COLO829 (cell line): ENCODE results near the gene FBLN1.

Experiments used
- DNase-seq: peaks from one replicate; pipeline ENCODE4 v3.0.0; 2012; ENCODE audit warnings: low spot score

The FBLN1 gene

GRCh38 chr22:45504373-45505341 is 2.0 kb downstream of the FBLN1 start:
- no peak for DNase-seq

- DNase-seq, result no peak
Measured at GRCh38 chr22:45505991-45506747, 3.5 kb downstream of the FBLN1 start.

DNA sequence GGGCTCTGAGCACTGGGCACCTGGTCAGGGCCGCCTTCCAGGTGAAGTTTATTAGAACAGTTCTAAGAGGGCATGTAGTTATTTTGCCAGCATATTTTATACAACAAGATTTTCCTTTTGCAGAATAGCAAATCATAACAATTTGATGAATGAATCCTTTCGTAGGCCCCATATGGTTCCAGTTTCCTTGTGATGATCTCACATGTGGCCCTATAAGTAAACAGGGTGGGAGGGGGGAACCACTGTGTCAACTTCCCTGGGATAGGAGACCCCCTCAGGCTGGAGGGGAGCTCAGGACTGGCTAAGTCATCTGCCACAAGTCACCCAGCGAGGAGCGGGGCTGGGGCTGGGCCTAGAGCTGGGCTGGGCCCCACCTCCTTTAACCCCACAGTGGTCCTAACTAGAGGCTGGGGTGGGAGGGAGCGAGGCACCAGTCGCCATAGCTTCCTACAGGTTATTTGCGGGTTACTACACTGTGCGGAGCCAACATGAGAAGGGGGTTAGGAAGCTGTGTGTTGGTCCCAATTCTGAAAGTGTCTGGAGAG is 4.2 kb downstream of the FBLN1 start:
- DNase-seq, result no peak

DNA sequence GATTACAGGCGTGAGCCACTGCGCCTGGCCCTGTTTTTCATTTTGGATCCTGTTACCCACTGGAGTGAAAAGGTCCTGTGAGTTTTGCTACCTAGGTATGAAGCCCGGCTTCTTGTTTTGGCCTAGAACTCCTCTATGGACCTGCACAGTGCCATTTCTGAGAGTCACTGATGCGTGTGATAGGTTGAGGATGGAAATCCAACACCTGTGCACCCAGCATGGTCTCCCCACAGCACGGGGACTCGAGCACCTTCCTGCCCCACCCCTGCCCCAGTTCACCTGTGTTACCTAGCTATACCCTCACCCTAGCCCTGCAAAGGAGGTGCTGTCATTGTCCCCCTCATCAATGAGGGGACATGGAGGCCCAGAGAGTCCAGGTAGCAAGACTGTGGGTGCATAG is 5.1 kb downstream of the FBLN1 start:
- DNase-seq, result no peak

- no peak for DNase-seq
Measured at GRCh38 chr22:45508814-45509213, 6.1 kb downstream of the FBLN1 start.

DNA sequence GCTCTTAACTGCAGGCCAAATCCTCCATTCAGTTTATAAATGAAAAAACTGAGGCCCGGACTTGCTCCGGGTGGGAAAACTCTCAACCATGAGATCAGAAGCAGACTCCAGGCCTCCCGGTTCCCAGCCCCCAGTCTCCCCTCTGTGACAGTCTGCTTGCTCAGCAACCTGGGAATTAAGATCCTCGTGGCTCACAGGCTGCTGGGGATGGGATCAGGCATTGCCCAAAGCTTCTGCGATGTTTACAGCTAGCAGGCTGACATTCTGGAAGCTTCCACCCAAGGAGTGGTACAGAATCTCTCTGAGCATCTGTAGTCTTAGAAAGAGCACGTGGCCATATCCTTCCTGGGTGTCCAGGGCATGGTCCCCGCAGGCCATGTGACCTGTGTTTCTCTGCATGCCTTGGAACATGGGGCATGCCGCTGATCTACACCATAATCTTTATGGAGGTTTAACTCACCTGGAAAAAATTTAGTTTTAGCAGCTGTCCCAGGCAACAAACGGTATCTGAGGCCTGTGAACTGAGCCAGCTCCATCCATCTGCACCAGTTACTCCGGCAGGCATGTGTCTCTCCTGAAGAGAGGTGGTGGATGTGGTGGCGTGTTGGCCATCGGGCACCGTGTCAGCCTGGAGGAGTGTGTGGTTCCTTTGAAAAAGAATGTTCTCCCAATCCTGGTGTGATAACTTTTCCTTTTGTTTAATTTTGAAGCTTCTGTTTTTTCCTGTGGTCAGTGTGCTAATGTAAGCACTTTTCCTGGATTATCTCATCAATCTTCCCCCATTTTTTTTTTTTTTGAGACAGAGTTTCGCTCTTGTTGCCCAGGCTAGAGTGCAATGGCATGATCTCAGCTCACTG is 7.9 kb downstream of the FBLN1 start:
- DNase-seq, result no peak

DNA sequence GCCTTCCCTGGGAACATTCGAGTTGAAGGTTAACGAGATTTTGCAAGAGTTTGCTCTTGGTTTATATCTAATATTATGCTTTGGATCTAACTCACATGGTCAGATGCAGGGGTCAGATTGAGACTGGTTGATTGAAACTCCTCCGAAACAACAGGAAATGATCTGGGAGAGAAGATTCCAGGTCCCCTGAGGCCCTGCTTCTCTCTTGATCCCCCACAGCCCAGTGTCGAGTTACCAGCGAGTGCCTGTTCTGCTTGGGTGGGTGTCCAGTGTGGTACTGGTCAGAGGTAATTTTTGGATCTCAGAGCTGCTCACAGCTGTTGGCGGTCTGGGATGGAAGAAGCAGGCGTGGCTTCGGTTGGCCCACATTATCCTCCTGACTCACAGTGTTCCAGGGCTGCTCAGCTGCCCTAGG is 9.2 kb downstream of the FBLN1 start:
- DNase-seq, result no peak

GRCh38 chr22:45512363-45512762 is 9.7 kb downstream of the FBLN1 start:
- no peak for DNase-seq

GRCh38 chr22:45515676-45516075 is 13.0 kb downstream of the FBLN1 start:
- no peak for DNase-seq

GRCh38 chr22:45516163-45516562 is 13.5 kb downstream of the FBLN1 start:
- no peak for DNase-seq

- no peak for DNase-seq
Measured at GRCh38 chr22:45516923-45517675, 14.4 kb downstream of the FBLN1 start.

GRCh38 chr22:45518136-45518535 is 15.5 kb downstream of the FBLN1 start:
- no peak for DNase-seq

DNA sequence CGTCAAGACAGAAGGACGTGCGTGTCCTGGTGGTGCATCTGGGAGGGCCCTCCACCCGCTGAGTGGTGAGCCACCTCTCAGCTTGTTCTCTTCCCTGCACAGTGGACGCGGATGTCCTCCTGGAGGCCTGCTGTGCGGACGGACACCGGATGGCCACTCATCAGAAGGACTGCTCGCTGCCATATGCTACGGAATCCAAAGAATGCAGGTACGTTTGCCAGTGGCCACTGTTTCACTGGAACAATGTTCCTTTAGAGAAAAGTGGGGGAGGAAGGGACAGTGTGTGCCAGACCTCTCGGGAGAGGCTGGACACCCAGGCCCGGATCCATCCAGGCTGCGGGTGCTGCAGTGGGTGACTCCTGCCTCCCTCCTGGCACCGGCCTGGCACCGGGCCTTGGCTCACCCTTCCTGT is 15.9 kb downstream of the FBLN1 start:
- DNase-seq, result no peak

DNA sequence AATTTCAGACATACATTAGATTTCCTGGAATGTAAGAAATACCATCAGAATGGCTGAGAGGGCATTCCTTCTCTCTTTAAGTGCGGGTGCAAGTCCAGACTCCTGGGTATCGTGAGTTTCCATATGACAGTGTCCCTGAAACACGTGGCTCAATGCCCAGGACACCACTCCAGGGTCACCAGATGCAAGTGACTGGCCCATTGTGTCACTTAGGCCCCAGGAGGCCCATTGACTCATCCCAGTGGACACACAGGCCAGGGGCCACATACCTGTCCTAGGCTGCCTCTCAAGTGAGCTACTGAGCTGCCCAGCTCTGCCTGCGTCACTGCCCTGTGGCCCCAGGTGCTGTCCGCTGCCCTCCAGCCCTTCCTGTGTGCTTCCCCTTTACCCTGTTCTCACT is 18.5 kb downstream of the FBLN1 start:
- DNase-seq, result no peak

DNA sequence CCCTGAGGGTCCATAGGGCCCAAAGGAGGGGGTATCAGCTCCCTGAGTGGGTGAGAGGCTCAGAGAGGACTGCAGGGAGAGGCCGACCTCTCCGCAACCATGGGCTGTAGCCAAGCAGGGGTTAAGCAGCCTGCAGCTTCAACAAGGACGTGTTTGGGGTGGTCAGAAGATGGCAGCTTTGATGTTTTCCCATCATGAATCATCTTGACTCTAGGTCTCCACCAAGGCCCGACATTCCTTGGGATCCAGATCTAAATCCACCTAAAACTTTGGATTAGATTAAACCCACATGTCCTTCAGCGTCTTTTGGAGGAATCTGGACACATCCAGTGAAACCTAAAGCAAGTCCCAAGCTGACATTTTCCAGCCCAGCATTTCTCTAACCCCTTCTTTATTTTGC is 19.8 kb downstream of the FBLN1 start:
- no peak for DNase-seq

DNA sequence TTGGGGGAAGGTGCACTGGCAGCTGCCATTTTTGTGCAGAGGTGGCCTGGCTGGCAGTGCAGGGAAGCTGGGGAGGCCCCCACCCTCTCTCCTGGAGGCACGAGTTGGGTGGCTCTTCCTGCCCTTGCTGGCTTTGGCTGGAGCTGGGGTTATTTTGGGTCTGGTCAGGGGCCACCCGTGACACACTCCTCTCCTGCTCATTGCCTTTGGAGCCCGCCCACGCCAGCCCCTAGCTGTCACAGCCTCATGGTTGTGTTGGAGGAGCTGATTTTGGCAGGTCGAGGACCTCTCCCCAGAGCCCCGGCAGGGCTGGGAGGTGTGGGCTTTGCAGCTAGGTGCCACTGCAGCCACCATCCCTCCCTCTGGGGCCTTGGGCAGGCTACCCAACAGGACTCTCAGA is 21.5 kb downstream of the FBLN1 start:
- no peak for DNase-seq

DNA sequence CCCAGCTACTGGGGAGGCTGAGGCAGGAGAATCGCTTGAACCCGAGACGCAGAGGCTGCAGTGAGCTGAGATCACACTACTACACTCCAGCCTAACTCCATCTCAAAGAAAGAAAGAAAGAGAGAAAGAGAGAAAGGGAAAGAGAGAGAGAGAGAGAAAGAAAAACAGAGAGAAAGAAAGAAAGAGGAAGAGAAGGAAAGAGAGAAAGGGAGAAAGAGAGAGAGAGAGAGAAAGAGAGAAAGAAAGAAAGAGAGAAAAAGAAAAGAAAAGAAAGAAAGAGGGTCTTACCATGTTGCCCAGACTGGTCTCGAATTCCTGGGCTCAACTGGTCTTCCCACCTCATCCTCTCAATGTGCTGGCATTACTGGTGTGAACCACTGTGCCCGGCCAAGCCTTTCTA is 22.3 kb downstream of the FBLN1 start:
- DNase-seq, result no peak

DNA sequence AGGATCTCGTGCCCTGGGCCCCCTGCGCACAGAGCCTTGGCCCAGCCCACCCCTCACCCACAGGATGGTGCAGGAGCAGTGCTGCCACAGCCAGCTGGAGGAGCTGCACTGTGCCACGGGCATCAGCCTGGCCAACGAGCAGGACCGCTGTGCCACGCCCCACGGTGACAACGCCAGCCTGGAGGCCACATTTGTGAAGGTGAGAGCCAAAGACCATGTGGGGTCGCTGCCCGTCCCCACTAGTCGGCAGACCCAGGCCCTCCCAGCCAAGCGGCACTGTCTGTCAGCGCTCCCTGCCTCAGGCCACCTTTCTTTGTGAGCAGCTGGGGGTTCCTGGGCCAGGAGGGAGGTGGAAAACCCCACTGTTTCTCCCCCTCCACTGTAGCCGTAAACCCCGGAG is 22.8 kb downstream of the FBLN1 start:
- no peak for DNase-seq

GRCh38 chr22:45526281-45526680 is 23.6 kb downstream of the FBLN1 start:
- no peak for DNase-seq

GRCh38 chr22:45526768-45527360 is 24.2 kb downstream of the FBLN1 start:
- no peak for DNase-seq

GRCh38 chr22:45527456-45527855 is 24.8 kb downstream of the FBLN1 start:
- DNase-seq, result no peak
